CD4-positive, alpha-beta T cell treated with Interleukin-15 for 4 hours (primary cell): ENCODE results near the gene LARP4.

Experiments
- DNase-seq: peaks from one replicate; pipeline ENCODE4 v3.0.0-alpha.2; 2020; ENCODE audit warnings: low spot score

Gene LARP4

GRCh38 chr12:50527359-50527726 lies 126.7 kb downstream of the LARP4 start:
- no peak for DNase-seq

DNA sequence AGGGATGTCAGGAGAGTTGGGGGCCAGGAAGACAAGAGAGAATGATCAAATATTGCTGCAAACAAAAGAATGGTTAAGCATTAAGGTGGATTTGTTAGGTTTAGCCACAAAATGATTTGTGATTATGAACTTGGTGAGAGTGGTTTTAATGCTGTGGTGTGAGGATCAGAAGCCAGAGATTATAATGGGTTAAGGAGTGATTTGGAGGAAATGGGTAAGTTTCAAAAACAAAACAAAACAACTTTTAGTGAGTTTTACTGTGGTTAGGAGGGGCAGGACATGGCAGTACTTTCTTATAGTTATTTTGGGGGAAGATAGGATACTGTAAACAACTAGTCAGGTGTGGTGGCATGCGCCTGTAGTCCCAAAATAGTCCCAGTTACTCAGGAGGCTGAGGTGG lies 128.1 kb downstream of the LARP4 start:
- no peak for DNase-seq

DNA sequence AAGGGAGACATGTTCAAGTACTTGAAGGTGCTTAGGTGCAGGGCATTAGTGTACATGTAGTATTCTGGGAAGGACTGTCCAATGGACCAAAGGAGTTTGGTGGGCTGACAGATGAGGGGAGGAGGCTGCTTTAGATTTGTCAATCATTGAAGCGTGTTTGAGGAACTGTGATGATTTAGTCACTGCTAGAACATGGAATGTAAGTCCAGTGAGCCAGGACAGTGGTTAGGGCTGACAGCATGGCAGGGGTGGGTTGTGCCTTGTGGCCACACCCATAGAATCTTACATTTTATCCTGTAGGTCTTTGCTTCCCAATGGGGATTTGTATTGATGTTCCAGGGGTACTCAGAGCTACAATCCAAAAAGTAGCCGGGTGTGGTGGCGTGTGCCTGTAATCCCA lies 128.7 kb downstream of the LARP4 start:
- no peak for DNase-seq
